HG03469 (cell line): ENCODE data around the gene BRD3.

Experiments used
- ATAC-seq: cut with Tn5 transposase; IDR thresholded peaks from one replicate; pipeline ENCODE4 v1.9.1; 2021; ENCODE audit warnings: mild to moderate bottlenecking, moderate library complexity, moderate number of reproducible peaks; ENCODE audit not compliant: unreplicated experiment

Gene BRD3

DNA sequence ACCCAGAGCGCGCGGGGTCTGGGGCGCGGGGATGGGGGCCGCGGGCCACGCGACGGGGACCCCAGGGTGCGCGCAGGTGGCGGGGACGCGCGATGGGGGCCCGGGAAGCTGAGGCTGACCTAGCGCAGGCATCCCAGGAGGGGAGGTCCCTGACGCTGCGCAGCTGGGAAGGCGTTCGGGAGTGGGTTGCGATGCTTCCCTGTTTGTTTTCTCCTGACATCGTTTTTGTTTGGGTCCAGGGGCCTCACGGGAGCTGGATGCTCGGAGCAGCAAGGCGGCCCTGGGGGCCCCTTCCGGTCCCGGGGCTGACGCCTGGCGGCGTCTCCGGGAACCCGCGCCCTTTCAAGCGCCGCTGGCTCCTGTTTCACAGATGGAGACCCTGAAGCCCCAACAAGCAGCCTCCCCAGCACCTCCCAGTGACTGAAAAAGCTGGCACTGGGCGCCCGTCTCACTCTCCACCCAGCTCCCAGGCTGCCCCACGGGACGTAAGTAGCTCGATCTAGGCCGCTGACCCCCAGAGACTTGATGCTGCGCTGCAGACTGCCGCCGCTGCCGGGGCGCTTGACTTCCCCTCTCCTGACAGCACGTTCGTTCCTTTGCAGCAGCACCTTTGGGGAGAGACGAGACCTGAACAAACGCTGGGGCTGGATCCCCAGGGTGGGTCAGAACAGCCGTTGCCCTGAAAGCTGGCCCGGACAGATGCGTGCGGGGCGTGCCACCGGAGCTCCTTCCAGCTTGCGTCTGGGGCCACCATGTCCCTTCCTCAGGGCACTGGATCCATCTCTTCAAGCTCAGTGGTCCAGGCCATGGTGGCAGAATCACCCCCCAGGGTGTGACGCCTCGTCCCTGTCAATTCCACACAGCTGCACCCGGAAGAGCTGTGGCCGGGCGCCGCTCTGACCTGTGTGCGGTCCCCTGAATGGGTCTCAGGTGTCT lies 42.0 kb downstream of the BRD3 start:
- peak; percentile 28 for ATAC-seq

DNA sequence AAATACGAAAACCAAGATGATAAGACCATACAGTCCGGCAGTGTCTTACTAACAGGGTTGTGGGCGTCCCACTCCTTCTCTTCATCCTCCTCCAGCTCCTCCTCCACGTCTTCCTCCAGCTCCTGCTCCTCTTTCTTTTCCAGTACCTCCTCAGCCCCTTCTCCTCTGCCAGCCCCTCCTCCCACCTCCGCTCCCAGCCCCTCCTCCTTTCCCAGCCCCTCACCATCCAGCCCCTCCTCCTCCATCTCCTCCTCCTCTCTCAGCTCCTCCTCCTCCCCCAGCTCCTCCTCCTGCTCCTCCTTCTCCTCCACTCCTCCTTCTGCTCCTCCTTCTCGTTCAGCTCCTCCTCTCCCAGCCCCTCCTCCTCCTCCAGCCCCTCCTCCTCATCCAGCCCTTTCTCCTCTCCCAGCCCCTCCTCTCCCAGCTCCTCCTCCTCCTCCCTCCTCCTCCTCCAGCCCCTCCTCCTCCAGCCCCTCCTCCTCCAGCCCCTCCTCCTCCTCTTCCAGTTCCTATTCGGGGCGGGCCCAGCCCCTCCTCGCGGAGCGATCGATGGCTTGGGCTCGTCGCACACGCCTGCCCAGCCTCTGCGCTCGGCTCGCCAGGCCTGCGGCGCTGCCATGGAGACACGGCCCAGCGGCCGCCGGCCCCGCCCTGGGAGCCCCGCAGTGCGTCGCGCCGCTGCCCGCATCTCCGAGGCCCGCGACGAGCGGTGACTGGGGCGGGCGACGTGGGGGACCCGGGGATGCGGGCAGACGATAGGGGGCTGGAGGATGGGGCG lies 42.8 kb downstream of the BRD3 start, which contains the start of gene BRD3OS:
BRD3OS (plus strand) TSS at position 654 of the 778 bp plus-strand sequence. CDS start 1,267 bp downstream, outside the sequence.
- ATAC-seq: peak; percentile 69

DNA sequence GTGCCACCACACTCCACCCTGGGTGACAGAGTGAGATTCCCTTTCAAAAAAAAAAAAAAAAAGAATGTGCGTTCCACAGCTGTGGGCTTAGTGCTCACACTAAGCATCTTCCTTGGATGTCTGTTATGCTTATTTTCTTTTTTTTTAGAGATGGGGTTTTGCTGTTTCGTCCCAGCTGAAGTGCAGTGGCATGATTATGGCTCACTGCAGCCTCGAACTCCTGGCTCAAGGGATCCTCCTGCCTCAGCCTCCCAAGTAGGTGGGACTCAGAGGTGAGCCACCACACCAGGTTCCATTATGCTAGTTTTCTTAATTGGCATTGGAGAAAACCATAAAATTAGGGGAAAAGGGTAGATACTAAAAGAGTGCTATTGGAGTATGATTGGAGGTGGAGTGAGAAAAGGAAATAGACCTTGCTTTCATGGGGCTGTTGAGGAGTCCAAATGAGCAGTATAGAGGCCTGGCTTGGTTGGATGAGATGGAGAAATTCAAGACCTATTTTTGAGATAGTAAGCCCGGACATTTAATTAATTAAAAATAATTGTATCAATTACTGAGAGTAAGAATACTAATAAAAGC lies 43.5 kb downstream of the BRD3 start:
- no peak for ATAC-seq

- ATAC-seq: no peak
Measured at GRCh38 chr9:134014946-134015345, 52.9 kb downstream of the BRD3 start.

DNA sequence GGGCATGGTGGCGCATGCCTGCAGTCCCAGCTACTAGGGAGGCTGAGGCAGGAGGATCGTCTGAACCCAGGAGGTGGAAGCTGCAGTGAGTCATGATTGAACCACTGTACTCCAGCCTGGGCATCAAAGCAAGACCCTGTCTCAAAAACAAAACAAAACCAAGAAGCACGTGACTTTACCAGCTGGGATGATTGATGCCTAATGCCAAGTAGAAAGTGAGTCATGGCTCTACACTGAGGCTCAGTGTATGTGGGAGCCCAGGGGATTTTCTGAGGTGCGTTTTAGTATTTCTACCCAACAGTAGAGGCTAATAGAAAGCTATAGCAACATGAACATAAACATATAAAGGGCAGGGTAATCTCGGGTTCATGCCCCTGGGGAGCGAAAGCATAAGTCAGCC lies 56.4 kb downstream of the BRD3 start:
- no peak for ATAC-seq

- ATAC-seq: no peak
Measured at GRCh38 chr9:134010310-134011173, 57.3 kb downstream of the BRD3 start.

- no peak for ATAC-seq
Measured at GRCh38 chr9:134007571-134007970, 60.3 kb downstream of the BRD3 start.

- no peak for ATAC-seq
Measured at GRCh38 chr9:134007150-134007549, 60.7 kb downstream of the BRD3 start.

GRCh38 chr9:134005381-134005780 lies 62.4 kb downstream of the BRD3 start:
- no peak for ATAC-seq

DNA sequence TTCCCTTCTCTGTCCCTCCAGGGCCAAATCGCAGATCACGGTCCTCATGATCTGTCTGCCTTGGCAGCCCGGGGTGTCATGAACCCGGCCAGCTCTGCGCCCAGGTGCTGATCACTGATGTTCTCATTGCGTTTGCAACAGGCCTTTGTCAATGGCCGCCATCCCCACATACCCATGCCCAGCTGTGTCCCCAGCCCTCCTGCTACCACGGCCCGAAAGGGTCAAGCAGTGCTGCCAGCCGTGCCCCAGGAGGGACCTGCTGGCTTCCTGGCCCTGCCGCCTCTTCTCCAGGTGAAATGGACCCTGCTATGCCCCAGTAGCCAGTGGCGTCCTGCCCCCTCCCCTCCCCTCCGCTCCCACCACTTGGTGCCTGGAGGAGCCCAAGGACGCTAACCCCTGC lies 62.9 kb downstream of the BRD3 start:
- ATAC-seq: no peak

DNA sequence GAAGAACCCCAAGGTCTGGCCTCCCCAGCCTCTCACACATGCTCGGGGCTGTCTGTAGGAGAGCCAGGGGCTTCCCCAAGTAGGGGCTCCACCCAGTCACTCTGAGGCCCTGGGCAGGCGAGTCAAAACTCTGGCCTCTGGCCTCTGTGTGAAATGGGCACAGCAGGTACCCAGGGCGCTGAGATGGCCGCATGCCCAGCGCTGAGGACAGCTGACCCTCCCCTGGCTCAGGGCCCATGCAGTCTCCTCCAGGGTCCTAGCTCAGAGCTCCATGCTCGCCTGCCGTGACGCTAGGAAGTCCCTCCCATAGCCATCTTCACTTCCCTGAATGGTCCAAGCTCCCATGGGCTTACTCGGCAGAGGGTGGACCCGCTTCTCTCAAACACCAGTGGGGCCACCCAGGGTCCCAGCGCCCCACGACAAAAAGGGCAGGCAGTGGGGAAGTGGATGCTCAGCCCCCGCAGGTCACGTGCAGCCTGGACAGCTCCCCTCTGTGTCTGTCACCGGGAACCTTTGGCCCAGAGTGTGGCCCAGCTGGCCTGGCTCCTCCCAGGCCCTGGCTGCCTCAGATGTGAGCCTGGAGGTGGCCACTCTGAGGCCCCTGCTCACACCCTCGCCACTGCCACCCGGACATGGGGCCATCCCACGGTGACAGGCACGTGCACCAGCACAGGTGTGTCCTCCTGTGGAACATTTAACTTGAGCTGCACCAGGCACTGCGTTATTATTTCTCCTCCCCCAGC lies 63.5 kb downstream of the BRD3 start:
- no peak for ATAC-seq

DNA sequence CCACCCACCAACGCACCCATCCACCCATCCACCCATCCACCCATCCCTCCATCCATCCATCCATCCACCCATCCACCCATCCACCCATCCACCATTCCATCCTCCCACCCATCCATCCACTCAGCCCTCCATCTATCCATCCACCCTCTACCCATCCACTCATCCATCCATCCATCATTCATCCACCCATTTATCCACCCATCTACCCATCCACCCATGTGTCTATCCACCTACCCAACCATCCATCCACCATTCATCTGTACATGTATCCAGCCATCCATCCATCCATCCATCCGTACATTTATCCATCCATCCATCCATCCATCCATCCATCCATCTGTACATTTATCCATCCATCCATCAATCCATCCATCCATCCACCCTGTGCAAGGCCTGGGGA lies 64.6 kb downstream of the BRD3 start:
- ATAC-seq: no peak

DNA sequence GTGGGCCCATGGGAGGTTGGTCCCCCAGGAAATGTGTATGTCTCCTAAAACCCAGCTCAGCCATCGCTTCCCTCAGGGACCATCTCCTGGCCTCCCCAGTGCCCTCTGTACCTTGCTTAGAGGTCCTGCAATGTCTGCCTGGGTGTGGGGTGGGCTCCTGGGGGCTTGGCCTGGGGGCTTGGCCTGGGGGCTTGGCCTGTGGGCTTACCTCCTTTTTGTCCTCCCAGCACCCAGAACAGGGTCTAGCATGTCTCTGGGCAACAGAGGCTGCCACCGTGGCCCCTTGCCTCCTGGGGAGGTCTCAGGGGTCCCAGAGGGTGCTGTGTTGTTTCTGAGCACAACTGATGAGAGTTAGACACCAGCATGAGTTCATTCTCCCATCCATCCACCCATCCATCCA lies 65.0 kb downstream of the BRD3 start:
- no peak for ATAC-seq

- no peak for ATAC-seq
Measured at GRCh38 chr9:133999851-134000265, 68.0 kb downstream of the BRD3 start.

- ATAC-seq: no peak
Measured at GRCh38 chr9:133998915-133999595, 68.8 kb downstream of the BRD3 start.

DNA sequence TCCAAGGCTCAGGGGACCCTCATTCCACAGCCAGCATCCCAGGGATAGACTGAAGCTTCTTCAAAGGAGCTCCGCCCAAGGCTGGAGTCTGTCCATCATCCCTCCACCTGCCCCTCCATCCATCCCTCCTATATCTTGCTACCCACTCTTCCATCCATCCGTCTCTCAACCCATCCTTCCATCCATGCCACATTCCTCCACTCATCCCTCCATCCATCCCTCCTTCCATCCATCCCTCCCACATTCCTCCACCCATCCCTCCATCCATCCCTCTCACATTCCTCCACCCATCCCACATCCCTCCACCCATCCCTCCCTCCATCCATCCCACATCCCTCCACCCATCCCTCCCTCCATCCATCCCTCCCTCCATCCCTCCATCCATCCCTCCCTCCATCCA lies 70.2 kb downstream of the BRD3 start:
- no peak for ATAC-seq

DNA sequence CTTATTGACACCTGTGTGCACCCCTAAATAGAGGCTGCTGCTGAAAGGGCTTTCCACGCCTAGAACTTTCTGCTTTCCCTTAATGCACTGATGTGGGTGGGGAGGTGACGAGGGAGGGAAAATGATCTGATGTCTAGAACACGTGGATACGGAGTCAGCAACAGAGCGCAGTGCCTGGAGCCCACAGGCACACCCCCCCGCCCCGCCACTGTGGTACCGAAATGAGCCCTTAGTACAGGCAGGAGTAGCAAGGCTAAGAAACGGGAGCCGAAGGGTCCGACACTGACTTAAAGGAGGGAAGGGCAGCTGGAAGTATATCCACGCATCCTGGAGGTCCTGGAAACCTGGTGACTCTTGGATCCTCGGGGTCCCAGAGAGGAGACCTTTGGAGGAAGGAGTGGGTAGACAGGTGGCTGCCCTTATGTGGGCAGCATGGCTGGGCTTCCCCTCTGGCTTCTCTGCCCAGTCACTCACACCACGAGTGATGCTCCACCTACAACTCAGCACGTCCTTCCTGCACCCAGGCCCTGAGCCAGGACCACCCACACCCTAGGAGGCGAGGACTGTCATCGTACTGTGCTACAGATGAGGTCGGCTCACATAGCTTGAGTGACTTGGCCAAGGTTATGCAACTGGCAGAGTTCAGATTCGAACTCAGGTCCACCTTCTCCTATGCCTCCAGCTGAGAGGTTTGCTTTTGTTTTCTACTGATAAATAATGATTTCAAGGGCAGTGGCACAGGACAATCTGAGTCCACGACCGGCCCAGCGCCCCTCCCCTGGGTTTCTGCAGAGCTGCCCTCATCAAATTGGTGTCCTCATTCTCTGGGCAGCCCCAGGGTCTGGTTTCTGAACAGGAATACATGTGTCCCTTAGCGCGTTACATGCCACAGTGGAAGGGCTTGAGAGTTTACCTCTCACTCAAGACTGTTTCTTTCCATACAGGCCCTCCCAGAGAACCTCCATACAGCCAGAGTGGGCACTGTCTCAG lies 71.0 kb downstream of the BRD3 start:
- no peak for ATAC-seq
